Left lobe of liver (tissue), 2 donors: ENCODE data around the gene RAPGEF6. TPM values are rescaled to one million over a fixed set of nuclear protein-coding genes. Genes with fewer than 3 reads are reported as not detected.
"Not testable (repeated sequence)": the region's sequence is repeated elsewhere in the genome, so short reads cannot be mapped to it uniquely, and the experiment has no call there.

Source experiments
- ATAC-seq: fragments of 200-7000 bp; cut with Tn5 transposase; one replicate; pipeline ENCODE4 v1.9.1; 2020; ENCODE audit warnings: mild to moderate bottlenecking, moderate library complexity
- DNase-seq: peaks from one replicate; pipeline ENCODE4 v3.0.0-alpha.2; 2020; ENCODE audit warnings: low spot score
- total RNA-seq: library from RNA; stranded (reverse); gene quantifications from one replicate; pipeline ENCODE4 v1.2.1, GENCODE V29; 2021
- donor health status: DM: no; HTN: no; CAD: no; lungs with moderate emphysema.
- donor health status: DM: no; HTN: yes; CAD: no.

The RAPGEF6 gene
- total RNA-seq, 1 donor from 2014 or later = 3.9 TPM

- DNase-seq = no peak
- ATAC-seq = no peak
Observed at GRCh38 chr5:131511934-131512333, 123.1 kb downstream of the RAPGEF6 start.

- ATAC-seq (peak; percentile 34), DNase-seq (no peak)
Observed at GRCh38 chr5:131509801-131510200, 125.2 kb downstream of the RAPGEF6 start.

GRCh38 chr5:131505237-131505908 is 129.7 kb downstream of the RAPGEF6 start:
- ATAC-seq (no peak), DNase-seq (no peak)

DNA sequence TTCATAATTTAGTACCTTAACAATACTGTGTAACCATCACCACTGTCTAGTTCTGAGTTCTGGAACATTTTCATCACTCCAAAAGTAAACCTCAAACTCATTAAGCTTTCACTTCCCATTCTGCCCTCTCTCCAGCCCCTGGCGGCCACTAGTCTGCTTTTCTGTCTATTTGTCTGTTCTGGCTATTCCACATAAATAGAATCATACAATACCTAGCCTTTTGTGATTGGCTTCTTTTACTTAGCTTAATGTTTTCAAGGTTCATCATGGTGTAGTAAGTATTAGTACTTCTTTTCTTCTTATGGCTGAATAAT is 138.7 kb downstream of the RAPGEF6 start:
- DNase-seq = no peak
- peak; percentile 74 for ATAC-seq

DNA sequence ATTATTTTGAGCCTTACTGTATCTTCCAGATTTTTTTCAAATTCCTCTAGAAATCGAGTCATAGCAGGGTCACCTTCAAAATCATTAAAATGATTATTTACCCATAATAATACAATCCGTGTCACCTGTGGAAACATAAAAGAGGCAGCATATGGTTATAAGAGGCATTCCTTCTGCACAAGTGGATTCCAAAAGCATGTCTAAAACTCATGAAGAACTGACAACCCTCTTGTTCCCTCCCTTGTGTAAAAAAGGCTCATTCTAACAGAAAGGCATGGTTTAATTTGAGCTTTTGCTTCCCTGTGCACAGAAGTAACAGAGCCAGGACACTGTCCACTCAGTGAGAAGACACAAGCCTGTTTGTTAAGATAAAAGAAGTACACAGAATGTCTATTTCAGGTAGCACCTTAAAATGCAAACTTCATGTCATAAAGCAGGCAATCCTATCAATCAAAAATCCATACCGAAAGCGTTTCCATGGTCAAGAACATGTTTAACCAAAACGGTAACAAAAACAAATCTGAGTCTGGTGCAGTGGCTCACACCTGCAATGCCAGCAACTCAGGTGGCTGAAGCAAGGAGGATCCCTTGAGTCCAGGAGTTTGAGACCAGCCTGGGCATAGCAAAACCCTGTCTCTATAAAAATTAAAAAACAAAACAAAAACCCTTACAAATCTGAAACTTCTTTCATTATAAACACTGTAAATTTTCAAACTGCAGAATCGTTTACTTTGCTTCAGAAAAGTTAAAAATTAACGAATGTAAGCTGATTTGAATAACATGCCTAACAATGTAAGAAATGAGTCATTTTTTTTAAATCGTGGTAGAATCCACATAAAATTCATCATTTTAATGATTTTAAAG is 139.3 kb downstream of the RAPGEF6 start:
- DNase-seq (no peak), ATAC-seq (peak; percentile 14)

- no peak for ATAC-seq
- DNase-seq = no peak
Observed at GRCh38 chr5:131491749-131492148, 143.3 kb downstream of the RAPGEF6 start.

GRCh38 chr5:131488463-131488862 is 146.6 kb downstream of the RAPGEF6 start:
- DNase-seq (no peak), ATAC-seq (no peak)

DNA sequence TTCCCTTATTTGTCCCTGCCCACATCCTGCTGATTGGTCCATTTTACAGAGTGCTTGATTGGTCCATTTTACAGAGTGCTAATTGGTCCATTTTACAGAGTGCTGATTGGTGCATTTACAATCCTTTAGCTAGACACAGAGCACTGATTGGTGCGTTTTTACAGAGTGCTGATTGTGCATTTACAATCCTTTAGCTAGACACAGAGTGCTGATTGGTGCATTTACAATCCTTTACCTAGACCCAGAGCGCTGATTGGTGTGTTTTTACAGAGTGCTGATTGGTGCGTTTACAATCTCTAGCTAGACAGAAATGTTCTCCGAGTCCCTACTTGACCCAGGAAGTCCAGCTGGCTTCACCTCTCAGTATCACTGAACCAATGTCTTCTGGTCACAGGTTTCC is 147.7 kb downstream of the RAPGEF6 start:
- not testable (repeated sequence) for ATAC-seq, DNase-seq

- no peak for DNase-seq
- no peak for ATAC-seq
Observed at GRCh38 chr5:131482617-131483016, 152.4 kb downstream of the RAPGEF6 start.

GRCh38 chr5:131481569-131481968 is 153.5 kb downstream of the RAPGEF6 start:
- no peak for ATAC-seq
- no peak for DNase-seq

- no peak for DNase-seq
Observed at GRCh38 chr5:131475541-131475941, 159.5 kb downstream of the RAPGEF6 start.

GRCh38 chr5:131473731-131474130 is 161.3 kb downstream of the RAPGEF6 start:
- DNase-seq = no peak

More at GRCh38 chr5:131475541-131475941, 159.5 kb downstream of the RAPGEF6 start:
- ATAC-seq = no peak

DNA sequence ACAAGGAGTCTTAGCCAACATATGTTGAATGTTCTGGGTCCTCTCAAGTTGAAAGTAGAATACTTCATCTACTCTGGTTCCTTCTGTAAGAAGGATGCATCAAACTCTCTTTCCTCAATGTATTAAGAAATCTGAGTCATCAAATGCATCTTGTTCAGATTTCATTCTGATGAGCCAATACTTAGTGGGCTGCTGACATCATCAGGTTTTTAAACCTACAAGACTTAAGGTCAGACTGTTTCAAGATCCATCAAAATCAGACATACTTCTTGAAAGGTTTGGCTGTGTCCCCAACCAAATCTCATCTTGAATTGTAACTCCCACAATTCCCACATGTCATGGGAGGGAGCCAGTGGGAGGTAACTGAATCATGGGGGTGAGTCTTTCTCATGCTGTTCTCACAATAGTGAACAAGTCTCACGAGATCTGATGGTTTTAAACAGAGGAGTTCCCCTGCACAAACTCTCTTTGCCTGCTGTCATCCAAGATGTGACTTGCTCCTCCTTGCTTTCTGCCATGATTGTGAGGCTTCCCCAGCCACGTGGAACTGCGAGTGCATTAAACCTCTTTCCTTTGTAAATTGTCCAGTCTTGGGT is 168.8 kb downstream of the RAPGEF6 start:
- ATAC-seq (no peak), DNase-seq (no peak)

More at GRCh38 chr5:131473731-131474130, 161.3 kb downstream of the RAPGEF6 start:
- no peak for ATAC-seq

DNA sequence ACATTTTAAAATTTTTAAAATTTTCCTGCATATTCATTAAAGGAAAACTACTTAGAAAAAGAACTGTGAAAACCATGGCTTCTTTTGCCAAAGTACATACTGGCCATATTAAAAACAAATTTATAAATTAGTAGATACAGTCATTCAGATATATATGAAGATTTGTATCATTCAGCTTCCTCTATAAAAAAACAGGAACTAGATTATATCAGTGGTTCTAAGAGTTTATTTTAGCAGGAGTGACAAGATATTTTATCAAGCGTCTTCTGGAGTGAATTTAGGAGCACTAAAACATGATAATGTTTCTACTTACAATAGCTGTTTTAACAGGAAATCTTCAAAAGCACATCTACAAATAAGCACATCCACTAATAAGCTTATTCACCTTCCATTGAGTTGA is 171.4 kb downstream of the RAPGEF6 start:
- no peak for DNase-seq
- ATAC-seq = no peak

- DNase-seq (no peak), ATAC-seq (no peak)
Observed at GRCh38 chr5:131462454-131462853, 172.6 kb downstream of the RAPGEF6 start.

DNA sequence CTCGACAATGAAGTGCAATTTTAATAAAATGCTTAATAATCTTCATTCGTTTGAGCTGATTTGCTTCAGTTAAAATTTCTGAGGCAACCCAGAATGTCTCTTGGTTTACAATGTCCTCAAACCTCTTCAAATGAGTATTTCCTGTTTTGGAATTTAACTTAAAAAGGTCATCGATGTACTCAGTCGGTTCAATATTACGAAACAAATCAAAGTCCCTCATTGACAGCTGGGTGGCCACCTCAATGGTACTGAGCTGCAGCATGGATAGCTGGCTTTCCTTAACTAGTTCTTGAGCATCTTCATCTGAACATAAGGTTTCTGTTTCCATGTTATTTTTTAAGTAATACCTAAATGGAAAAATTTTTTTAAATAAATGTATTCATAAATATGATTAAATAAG is 173.3 kb downstream of the RAPGEF6 start:
- peak; percentile 61 for ATAC-seq
- no peak for DNase-seq

DNA sequence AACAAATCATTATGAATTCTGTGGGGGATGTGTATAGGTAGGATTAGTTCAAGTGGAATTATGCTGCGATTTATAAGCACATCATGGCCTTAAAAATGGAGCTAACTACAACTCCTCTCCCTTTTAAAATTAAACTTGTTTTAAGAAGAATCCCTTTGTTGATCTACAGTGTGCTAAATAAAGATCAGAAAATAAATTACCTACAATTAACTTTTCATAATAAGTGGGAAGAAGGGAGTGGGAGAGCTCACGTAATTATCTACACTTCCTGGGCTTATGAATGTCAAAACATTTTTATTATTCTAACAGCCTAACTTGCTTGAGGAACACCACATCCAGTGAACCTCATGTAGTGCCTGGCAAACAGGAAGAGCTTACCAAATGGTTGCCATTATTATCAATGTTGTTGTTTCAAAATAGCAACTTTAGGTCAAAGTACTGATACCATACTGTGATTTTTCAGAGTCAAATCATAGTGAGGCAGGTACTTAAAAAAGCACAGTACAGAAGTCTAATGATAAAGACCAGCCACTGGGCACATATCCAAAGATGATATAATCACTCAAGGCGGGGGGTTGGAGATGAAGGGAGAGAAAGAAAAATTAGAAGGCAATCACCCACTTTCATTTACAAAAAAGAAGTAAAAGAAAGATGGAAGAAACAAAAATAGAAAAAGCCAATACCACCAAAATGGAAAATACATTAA is 174.0 kb downstream of the RAPGEF6 start:
- no peak for DNase-seq
- no peak for ATAC-seq

GRCh38 chr5:131460133-131460532 is 174.9 kb downstream of the RAPGEF6 start:
- ATAC-seq = no peak
- DNase-seq = no peak

DNA sequence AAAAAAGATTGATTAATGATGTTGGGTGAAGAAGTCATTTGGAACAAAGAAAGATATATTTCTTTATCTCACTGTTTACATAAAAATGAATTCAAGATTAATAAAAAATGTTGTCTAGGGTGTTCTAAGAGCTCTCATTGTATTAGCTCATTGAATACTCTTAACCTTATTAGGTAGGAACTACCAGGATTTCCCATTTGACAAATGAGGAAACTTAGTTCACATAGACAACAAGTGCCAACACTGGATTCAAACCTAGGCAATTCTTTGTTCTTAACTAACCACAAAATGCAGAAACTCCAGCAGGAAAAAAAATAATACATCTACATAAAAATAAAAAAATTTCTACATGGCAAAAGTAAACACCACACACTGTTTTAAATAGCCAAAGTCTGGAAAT is 175.8 kb downstream of the RAPGEF6 start:
- DNase-seq (no peak), ATAC-seq (no peak)

DNA sequence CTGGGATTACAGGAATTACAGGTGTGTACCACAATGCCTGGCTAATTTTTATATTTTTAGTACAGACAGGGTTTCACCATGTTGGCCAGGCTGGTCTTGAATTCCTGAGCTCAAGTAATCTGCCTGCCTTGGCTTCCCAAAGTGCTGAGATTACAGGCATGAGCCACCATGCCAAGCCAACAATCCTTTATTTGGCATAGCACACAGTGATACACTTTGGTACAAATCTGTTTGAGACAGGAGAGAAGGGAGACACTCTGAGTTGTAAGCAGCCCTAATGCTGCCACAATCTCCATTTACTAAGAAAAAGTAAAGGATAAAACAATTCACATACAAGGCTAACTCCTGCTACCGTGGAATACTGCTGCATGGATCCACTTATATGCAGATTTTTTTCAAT is 177.8 kb downstream of the RAPGEF6 start:
- DNase-seq (no peak), ATAC-seq (no peak)

DNA sequence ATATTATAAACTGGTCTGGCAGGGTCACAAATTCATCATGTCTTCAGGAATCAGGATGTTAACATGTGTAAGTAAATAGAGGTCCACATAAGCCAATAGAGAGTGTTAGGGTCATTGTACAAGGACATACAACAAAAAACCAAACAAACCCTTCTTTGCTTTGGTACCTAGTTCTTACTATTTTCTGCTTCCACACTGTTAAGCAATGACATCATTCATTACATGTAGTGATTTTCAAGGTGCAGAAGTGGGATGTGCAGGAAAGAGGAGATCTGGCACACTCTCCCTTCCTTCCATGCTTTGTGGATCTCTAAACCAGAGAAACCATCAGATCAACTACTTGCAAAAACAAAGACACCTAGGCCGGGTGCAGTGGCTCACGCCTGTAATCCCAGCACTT is 184.1 kb downstream of the RAPGEF6 start:
- DNase-seq (no peak), ATAC-seq (no peak)
